CD4-positive, alpha-beta T cell treated with Interleukin-21 for 1 hour (primary cell): ENCODE data around the gene AOAH.
"Not testable (repeated sequence)": the region's sequence is repeated elsewhere in the genome, so short reads cannot be mapped to it uniquely, and the experiment has no call there.

Experiments
- DNase-seq: peaks from one replicate; pipeline ENCODE4 v3.0.0-alpha.2; 2020

The AOAH gene

GRCh38 chr7:36653663-36654355, 70.5 kb downstream of the AOAH start:
- DNase-seq: no peak

GRCh38 chr7:36653008-36653662, 71.2 kb downstream of the AOAH start:
- no peak for DNase-seq

- no peak for DNase-seq
Measured at GRCh38 chr7:36652431-36652830, 71.9 kb downstream of the AOAH start.

- DNase-seq: no peak
Measured at GRCh38 chr7:36651404-36651803, 72.9 kb downstream of the AOAH start.

- no peak for DNase-seq
Measured at GRCh38 chr7:36650766-36651312, 73.5 kb downstream of the AOAH start.

GRCh38 chr7:36650320-36650719, 74.0 kb downstream of the AOAH start:
- no peak for DNase-seq

- DNase-seq: not testable (repeated sequence)
Measured at GRCh38 chr7:36649319-36649718, 75.0 kb downstream of the AOAH start.

- DNase-seq: no peak
Measured at GRCh38 chr7:36648441-36648840, 75.9 kb downstream of the AOAH start.

GRCh38 chr7:36644625-36645422, 79.5 kb downstream of the AOAH start:
- DNase-seq: no peak

GRCh38 chr7:36642414-36642813, 81.9 kb downstream of the AOAH start:
- no peak for DNase-seq

- no peak for DNase-seq
Measured at GRCh38 chr7:36642010-36642409, 82.3 kb downstream of the AOAH start.

GRCh38 chr7:36640682-36641081, 83.6 kb downstream of the AOAH start:
- DNase-seq: no peak

- DNase-seq: peak; percentile 54
Measured at GRCh38 chr7:36639826-36640225, 84.5 kb downstream of the AOAH start.

GRCh38 chr7:36638586-36639263, 85.6 kb downstream of the AOAH start:
- DNase-seq: no peak

GRCh38 chr7:36638140-36638539, 86.2 kb downstream of the AOAH start:
- DNase-seq: no peak

- no peak for DNase-seq
Measured at GRCh38 chr7:36637417-36637816, 86.9 kb downstream of the AOAH start.

- no peak for DNase-seq
Measured at GRCh38 chr7:36636126-36636525, 88.2 kb downstream of the AOAH start.

GRCh38 chr7:36635091-36635490, 89.2 kb downstream of the AOAH start:
- DNase-seq: no peak

- DNase-seq: no peak
Measured at GRCh38 chr7:36633377-36633776, 90.9 kb downstream of the AOAH start.

- no peak for DNase-seq
Measured at GRCh38 chr7:36630112-36630650, 94.1 kb downstream of the AOAH start.

- no peak for DNase-seq
Measured at GRCh38 chr7:36629351-36629750, 94.9 kb downstream of the AOAH start.

- DNase-seq: no peak
Measured at GRCh38 chr7:36627836-36628235, 96.5 kb downstream of the AOAH start.

- no peak for DNase-seq
Measured at GRCh38 chr7:36626111-36626510, 98.2 kb downstream of the AOAH start.
